ENCODE results near the gene NCOA5. TPM values are rescaled to one million over a fixed set of nuclear protein-coding genes. Genes with fewer than 3 reads are reported as not detected.
A peak's percentile ranks its signal among the peaks of the same experiment; 100 is the strongest.

The NCOA5 gene
- total and polyA plus RNA-seq, 2 donors from 2014 or later: 15.4 to 28.3 TPM

DNA sequence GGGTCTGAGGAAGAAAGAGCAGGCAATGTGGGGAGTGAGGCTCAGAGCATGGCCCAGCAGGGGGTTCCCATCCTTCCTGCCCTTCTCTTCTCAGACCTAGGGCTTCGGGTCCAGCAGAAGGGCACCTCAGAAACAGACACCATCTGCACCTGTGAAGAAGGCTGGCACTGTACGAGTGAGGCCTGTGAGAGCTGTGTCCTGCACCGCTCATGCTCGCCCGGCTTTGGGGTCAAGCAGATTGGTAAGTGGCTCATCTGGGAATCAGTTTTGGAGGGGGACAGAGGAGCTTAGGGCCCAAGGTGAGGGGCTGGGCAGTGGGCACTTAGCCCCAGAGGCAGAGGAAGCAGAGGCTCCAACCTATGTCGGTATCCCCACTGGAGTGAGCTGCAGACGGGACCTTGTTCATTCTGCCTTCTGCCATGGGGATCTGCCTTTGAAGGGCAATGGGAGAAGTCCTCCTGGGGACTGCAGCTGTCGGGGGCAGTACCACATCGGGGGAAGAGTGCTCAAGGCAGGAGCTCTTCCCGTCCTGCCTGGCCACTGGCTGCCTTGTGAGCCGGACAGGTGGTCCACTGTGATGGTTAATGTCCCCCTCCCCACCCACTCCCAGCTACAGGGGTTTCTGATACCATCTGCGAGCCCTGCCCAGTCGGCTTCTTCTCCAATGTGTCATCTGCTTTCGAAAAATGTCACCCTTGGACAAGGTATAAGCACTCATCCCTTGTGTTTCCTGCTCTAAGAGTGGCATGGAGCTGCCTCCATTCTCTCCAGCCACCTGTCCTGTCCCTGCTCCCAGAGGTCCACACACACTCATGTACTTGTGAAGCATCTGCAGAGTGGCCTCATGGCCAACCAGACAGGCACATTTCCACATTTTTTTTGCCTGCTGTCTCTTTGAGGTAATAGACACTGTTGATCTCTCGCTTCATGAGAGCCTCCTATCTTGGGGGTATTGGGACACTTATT, 33.0 kb upstream of the NCOA5 start:
- H3K9ac ChIP-seq (ENCODE audit: low read length in 3 of 3): no peak overlapping the region
- H3K4me1 ChIP-seq (ENCODE audit: control insufficient read depth in 2 of 3, insufficient read depth in 2 of 3, low read depth in 1 of 3, low read length in 3 of 3): peaks cover 0 to 2% (median 0%) of the 10 kb centered on the region in 3 donors
- H3K9me3 ChIP-seq (ENCODE audit: control insufficient read depth in 2 of 3, insufficient read depth in 1 of 3, low read length in 3 of 3): no peaks in the 10 kb centered on the region
- no peaks in the 10 kb centered on the region for H3K27me3 ChIP-seq (ENCODE audit: control insufficient read depth, insufficient read depth, low read length)
- no peaks in the 10 kb centered on the region for H3K36me3 ChIP-seq (ENCODE audit: control insufficient read depth in 2 of 3, insufficient read depth in 3 of 3, low read length in 3 of 3)
- H3K27ac ChIP-seq (ENCODE audit: low read depth in 2 of 2, low read length in 2 of 2): no peak overlapping the region
- TF ChIP-seq, protein P1, sequence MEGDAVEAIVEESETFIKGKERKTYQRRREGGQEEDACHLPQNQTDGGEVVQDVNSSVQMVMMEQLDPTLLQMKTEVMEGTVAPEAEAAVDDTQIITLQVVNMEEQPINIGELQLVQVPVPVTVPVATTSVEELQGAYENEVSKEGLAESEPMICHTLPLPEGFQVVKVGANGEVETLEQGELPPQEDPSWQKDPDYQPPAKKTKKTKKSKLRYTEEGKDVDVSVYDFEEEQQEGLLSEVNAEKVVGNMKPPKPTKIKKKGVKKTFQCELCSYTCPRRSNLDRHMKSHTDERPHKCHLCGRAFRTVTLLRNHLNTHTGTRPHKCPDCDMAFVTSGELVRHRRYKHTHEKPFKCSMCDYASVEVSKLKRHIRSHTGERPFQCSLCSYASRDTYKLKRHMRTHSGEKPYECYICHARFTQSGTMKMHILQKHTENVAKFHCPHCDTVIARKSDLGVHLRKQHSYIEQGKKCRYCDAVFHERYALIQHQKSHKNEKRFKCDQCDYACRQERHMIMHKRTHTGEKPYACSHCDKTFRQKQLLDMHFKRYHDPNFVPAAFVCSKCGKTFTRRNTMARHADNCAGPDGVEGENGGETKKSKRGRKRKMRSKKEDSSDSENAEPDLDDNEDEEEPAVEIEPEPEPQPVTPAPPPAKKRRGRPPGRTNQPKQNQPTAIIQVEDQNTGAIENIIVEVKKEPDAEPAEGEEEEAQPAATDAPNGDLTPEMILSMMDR (IDR thresholded peaks at IDR 0.05; ENCODE audit: borderline replicate concordance, extremely low read depth, insufficient read depth): no peak
- no peak overlapping the region for H3K4me3 ChIP-seq (ENCODE audit: low read length in 3 of 3)
- intact Hi-C loops (cut with DNase I): no loop called here
- DNase-seq: peak in 1 of 5 donors; percentile 44
- no peak for FAIRE-seq

DNA sequence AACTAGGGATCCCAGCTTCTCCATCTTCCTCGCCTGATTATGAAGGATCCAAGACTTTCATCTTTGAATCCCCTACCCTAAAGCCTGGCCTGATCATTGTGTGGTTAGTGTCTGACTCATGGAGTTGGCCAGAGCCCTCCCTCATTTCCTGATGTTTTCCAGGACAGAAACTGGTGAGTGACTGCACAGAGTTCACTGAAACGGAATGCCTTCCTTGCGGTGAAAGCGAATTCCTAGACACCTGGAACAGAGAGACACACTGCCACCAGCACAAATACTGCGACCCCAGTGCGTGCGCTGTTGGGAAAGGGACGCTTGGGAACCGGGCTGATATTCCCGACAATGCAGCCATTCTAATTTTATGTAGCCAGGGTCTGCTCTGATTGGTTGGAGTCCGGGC, 32.3 kb upstream of the NCOA5 start:
- H3K27ac ChIP-seq (ENCODE audit: low read depth in 2 of 2, low read length in 2 of 2): no peak overlapping the region
- FAIRE-seq (no peak), DNase-seq (peak in 1 of 5 donors; percentile 29)
- intact Hi-C loops (cut with DNase I): no loop called here
- H3K27me3 ChIP-seq (ENCODE audit: control insufficient read depth, insufficient read depth, low read length): no peaks in the 10 kb centered on the region
- H3K4me1 ChIP-seq (ENCODE audit: control insufficient read depth in 2 of 3, insufficient read depth in 2 of 3, low read depth in 1 of 3, low read length in 3 of 3): peaks cover 0 to 2% (median 0%) of the 10 kb centered on the region in 3 donors
- no peak overlapping the region for H3K4me3 ChIP-seq (ENCODE audit: low read length in 3 of 3)
- no peaks in the 10 kb centered on the region for H3K36me3 ChIP-seq (ENCODE audit: control insufficient read depth in 2 of 3, insufficient read depth in 3 of 3, low read length in 3 of 3)
- H3K9me3 ChIP-seq (ENCODE audit: control insufficient read depth in 2 of 3, insufficient read depth in 1 of 3, low read length in 3 of 3): no peaks in the 10 kb centered on the region
- H3K9ac ChIP-seq (ENCODE audit: low read length in 3 of 3): no peak overlapping the region
- TF ChIP-seq, protein P1 (IDR thresholded peaks at IDR 0.05; ENCODE audit: borderline replicate concordance, extremely low read depth, insufficient read depth): no peak

DNA sequence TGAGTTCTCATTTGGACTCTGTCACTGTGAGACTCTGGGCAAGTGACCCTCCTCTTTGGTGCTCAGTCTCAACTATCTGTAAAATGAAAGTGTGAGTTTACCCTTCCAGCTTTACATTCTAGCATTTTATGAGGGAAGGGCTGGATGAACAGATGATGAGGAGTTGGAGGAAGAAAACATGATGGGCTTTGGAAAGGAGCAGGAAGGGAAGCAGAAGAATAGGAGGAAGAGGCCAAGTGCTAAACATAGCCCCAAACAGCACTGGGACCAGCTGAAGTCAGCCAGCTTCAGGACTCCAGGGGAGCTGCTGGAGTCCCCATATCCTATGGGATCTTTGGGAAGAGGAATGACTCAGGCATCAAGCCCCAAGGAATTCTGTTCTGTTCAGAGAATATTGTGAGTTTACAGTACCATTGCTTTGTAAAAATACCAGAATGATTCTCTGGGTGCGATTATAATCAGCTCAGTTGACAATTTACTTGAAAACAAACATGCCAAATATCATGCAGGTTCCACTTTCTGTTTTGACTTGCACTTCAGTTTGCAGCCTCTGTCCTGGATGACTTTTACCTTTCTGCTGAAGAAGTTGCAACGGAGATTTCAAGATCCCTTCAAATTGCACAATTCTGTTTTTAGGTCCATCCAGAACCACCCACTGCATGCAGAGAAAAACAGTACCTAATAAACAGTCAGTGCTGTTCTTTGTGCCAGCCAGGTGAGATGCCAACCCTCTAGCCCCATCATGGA, 31.6 kb upstream of the NCOA5 start:
- Histone ChIP-seq H3K9me3 (ENCODE audit: control insufficient read depth in 2 of 3, insufficient read depth in 1 of 3, low read length in 3 of 3) (no peaks in the 10 kb centered on the region), H3K36me3 (ENCODE audit: control insufficient read depth in 2 of 3, insufficient read depth in 3 of 3, low read length in 3 of 3) (no peaks in the 10 kb centered on the region), H3K27me3 (ENCODE audit: control insufficient read depth, insufficient read depth, low read length) (no peaks in the 10 kb centered on the region), H3K9ac (ENCODE audit: low read length in 3 of 3) (no peak overlapping the region), H3K4me1 (ENCODE audit: control insufficient read depth in 2 of 3, insufficient read depth in 2 of 3, low read depth in 1 of 3, low read length in 3 of 3) (peaks cover 0 to 2% (median 0%) of the 10 kb centered on the region in 3 donors), H3K4me3 (ENCODE audit: low read length in 3 of 3) (no peak overlapping the region), H3K27ac (ENCODE audit: low read depth in 2 of 2, low read length in 2 of 2) (no peak overlapping the region)
- FAIRE-seq (no peak), DNase-seq (peak in 1 of 5 donors; percentile 7)
- intact Hi-C loops (cut with DNase I): no loop called here
- TF ChIP-seq, protein P1 (IDR thresholded peaks at IDR 0.05; ENCODE audit: borderline replicate concordance, extremely low read depth, insufficient read depth): no peak

All from kidney (tissue), 14 donors.